GM08714 (cell line): ENCODE results near the gene RALGAPA2.
A peak's percentile ranks its signal among the peaks of the same experiment; 100 is the strongest.

Experiments used
- H3K4me3 ChIP-seq: fragments of 200-500 bp; sonication (Bioruptor generic); 2 replicates; pipeline ENCODE4 v1.5.1; 2014; ENCODE audit warnings: mild to moderate bottlenecking, low read length, inconsistent platforms
- ZNF274 ChIP-seq: IDR thresholded peaks from 2 replicates; pipeline ENCODE4 v1.6.1; 2012; ENCODE audit warnings: mild to moderate bottlenecking, low read depth, low read length

Gene RALGAPA2

GRCh38 chr20:20393207-20394120, 319.0 kb downstream of the RALGAPA2 start:
- no peak overlapping the region for H3K4me3 ChIP-seq
- TF ChIP-seq ZNF274 = no peak

GRCh38 chr20:20391766-20392165, 320.7 kb downstream of the RALGAPA2 start:
- no peak for TF ChIP-seq ZNF274
- H3K4me3 ChIP-seq = no peak overlapping the region

- no peak overlapping the region for H3K4me3 ChIP-seq
- TF ChIP-seq ZNF274 = no peak
Observed at GRCh38 chr20:20391115-20391514, 321.3 kb downstream of the RALGAPA2 start.

- TF ChIP-seq ZNF274 = no peak
- no peak overlapping the region for H3K4me3 ChIP-seq
Observed at GRCh38 chr20:20390393-20390792, 322.1 kb downstream of the RALGAPA2 start.

- no peak overlapping the region for H3K4me3 ChIP-seq
- TF ChIP-seq ZNF274 = no peak
Observed at GRCh38 chr20:20386192-20386591, 326.3 kb downstream of the RALGAPA2 start.

GRCh38 chr20:20375862-20376261, 336.6 kb downstream of the RALGAPA2 start:
- no peak overlapping the region for H3K4me3 ChIP-seq
- TF ChIP-seq ZNF274 = no peak

GRCh38 chr20:20373091-20373571, 339.3 kb downstream of the RALGAPA2 start:
- no peak for TF ChIP-seq ZNF274
- H3K4me3 ChIP-seq = no peak overlapping the region

- TF ChIP-seq ZNF274 = no peak
- no peak overlapping the region for H3K4me3 ChIP-seq
Observed at GRCh38 chr20:20371681-20372080, 340.8 kb downstream of the RALGAPA2 start.

GRCh38 chr20:20371083-20371482, 341.4 kb downstream of the RALGAPA2 start:
- no peak for TF ChIP-seq ZNF274

GRCh38 chr20:20370094-20370575, 342.3 kb downstream of the RALGAPA2 start:
- H3K4me3 ChIP-seq = no peak overlapping the region
- no peak for TF ChIP-seq ZNF274

More at GRCh38 chr20:20371083-20371482, 341.4 kb downstream of the RALGAPA2 start:
- H3K4me3 ChIP-seq = no peak overlapping the region

- no peak for TF ChIP-seq ZNF274
- H3K4me3 ChIP-seq = peak overlapping the region; percentile 51; the same call in 1 of the 2 replicates
Observed at GRCh38 chr20:20369250-20370093, 343.0 kb downstream of the RALGAPA2 start.

- H3K4me3 ChIP-seq = peak overlapping the region; percentile 51
- no peak for TF ChIP-seq ZNF274
Observed at GRCh38 chr20:20368418-20369249, 343.8 kb downstream of the RALGAPA2 start.

GRCh38 chr20:20367575-20368417, 344.6 kb downstream of the RALGAPA2 start, which contains the start of gene INSM1:
INSM1 (plus strand) TSS chr20:20368104; CDS start chr20:20368268, 164 bp downstream.
- no peak for TF ChIP-seq ZNF274
- H3K4me3 ChIP-seq = peak within 1 kb of the TSS; percentile 51
